HG02642 (cell line): ENCODE measurements around the gene AOPEP.

Source experiments
- ATAC-seq: cut with Tn5 transposase; IDR thresholded peaks from one replicate; pipeline ENCODE4 v1.9.1; 2021; ENCODE audit warnings: mild to moderate bottlenecking; ENCODE audit not compliant: unreplicated experiment, poor library complexity

Gene AOPEP

DNA sequence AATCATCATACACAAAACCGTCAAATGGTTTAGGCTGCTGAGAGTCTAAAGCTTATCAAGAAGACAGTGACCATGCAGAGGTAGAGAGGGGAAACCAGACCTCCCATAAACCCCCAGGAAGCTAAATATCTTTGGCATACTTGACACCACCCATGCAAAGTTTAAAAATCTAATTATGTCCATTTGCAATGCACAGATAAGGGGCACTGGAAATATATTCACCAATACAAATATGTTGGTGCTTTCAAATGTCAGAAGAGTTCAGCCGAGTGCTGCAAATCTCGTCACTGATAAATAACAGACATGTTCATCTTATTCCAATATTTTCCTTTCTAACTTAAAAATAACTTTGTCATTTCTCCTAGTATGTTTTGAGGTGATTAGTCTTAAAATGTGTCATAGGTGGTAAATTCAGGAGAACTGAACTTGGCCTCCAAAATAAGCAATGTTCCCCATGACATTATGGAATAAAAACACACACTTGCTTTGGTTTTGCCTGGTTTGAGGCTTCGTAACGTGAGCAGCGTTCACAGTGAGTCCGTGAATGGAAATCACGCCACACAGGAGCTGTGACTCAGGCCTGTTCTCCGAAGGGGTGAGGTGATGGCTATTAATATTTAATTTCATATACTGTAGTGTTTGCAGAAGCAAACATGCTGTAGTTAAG, 182.2 kb downstream of the AOPEP start:
- ATAC-seq, result no peak

DNA sequence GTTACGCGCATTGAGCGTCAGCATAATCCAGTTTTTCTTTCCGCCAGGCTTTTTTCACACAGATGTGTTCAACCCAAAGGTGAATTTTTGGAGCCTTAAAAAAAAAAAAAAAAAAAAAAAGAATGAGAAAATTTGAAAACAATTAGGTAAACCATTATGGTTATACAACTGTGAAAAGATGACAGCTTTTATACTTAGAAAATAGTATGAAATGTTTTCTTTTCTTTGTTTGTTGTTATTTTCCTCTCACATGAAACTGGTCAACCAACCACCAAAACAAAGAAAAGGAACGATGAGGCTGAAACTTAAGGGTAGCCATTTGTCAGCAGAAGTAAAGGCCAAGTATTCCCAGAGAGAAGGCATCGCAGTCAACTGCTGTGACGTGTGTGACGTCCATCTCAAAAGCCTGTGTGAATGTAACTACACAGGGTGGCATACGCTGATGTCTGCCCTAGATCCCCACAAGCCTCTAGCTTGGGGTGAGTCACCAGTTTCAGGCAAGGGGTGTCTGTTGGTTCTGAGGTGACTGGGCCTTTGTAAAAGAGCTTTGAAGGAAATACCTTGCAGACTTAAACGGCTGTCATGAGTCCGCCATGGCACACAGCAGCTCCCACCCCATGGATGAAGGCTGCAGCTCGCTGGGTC, 182.9 kb downstream of the AOPEP start:
- no peak for ATAC-seq

DNA sequence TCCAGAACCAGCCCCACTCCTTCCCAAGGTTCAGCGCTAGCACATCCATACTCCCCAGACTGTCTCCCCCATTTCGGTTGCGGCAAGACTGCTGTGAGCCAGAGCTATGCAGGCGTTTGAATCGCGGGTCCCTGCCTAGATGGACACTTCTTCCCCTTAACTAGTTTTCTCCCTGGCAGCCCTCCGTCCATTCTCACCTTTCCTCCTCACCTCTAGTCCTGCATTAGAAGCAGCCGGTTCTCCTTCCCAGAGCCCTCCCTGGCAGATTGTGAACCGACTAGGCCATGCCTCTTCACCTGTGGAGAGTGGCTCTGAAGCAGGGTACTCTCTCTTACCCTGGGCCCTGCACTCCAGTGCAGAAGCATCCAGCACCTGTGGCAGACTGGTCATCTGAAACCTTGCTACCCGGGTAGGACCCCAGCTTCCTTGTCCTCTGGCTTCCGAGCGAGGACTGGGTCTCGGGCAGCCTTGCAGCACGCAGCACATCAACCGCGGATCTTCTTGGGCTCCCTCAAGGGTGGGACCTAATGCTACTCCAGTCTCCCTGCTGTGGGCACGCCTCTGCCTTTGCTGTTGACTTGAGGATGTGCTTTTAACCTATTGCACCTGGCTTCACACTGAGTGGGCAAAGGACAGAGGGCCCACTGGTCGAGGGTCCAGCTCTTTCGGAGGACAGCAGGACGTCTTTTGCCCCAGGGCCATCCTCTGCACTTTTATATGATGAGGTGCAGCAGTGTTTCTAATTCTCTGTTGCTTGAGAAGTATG, 183.6 kb downstream of the AOPEP start:
- ATAC-seq, result no peak

DNA sequence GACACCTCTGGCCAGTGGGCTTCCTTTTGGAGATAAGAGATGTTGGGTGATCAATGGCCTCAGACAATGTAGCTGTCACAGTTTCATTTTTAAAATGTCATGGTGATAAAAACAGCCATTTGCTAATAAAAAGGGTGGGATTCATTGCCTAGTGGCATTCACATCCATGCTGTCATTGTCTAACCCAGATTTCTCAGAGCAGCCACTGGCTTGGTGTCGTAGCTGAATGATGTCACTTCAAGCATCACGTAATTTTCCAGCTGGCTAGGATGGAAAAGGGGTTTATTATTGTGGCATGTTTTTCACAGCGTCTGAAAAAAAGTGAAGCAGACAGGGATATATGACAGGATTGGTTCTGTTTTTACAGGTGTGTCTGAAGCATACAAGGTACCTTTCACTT, 184.7 kb downstream of the AOPEP start:
- ATAC-seq, result no peak

DNA sequence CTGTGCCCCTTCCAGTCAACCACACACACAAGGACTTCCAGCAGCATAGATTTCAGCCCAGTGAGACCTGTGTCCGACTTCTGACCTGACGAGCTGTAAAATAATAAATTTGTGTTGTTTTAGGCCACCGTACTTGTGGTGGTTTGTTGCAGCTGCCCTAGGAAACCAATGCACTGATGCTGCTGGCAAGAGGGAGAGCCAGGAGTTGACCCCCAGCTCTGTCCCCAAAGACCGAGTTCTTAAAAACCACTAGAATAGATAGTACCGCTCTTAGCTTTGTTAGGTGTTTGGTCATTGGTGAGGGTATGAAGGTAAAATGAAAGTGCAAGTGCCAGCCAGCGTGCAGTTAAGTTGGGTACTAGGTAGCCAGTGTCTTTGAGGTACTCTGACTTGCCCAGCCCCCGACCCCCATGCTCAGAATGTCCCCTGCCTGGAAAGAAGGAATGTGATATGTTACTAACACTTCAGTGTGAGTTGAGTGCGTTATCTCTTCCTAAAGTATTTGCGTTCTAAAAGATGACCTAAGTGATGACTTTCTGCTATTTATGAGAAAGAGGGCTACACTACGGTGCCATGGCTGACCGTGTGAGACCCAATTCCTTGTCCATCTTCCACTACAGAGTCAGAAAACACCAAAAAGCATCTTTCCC, 185.6 kb downstream of the AOPEP start:
- ATAC-seq, result no peak

DNA sequence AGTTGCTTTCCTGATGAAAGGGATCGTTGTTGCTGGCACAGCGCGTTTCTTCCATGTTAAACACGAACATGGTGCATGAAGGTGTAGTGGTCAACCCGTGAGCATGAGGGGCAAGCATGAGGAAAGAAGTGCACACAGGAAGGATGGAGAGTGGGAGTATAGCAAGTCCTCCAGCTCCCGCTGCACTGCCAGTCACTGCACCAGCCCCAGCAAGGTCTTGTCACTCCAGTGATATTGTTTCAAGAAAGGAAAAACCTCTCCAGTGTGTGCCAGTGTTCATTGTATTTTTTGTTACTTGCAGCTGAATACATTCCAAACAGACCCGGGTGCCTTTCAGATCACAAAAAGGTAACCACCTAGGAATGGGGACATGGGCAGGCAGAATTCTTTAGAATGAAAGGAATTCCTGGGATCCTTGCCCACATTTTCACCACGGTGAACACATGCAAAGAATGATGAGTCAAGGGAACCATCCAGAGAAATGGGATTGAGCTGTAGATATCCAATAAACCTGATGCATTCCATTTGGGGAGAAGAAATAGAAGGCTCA, 186.3 kb downstream of the AOPEP start:
- ATAC-seq, result no peak

DNA sequence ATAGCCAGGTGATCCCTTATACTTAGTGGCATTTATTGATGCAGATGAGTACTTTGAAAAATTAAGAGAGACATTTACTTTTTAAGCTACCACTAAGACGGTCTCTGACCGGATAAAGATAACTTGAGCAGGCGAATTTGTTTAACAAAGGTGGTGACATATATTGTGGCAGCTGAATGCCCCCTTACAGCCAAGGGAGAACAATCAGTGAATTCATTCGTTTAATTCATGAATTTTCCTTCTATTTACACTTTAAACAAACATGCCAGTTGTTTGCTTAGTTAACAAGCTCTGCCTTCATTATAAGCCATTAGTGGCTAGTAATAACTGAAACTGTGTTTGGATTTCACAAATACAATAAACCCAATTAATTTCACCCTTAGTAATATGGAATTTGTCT, 187.1 kb downstream of the AOPEP start:
- ATAC-seq, result no peak

DNA sequence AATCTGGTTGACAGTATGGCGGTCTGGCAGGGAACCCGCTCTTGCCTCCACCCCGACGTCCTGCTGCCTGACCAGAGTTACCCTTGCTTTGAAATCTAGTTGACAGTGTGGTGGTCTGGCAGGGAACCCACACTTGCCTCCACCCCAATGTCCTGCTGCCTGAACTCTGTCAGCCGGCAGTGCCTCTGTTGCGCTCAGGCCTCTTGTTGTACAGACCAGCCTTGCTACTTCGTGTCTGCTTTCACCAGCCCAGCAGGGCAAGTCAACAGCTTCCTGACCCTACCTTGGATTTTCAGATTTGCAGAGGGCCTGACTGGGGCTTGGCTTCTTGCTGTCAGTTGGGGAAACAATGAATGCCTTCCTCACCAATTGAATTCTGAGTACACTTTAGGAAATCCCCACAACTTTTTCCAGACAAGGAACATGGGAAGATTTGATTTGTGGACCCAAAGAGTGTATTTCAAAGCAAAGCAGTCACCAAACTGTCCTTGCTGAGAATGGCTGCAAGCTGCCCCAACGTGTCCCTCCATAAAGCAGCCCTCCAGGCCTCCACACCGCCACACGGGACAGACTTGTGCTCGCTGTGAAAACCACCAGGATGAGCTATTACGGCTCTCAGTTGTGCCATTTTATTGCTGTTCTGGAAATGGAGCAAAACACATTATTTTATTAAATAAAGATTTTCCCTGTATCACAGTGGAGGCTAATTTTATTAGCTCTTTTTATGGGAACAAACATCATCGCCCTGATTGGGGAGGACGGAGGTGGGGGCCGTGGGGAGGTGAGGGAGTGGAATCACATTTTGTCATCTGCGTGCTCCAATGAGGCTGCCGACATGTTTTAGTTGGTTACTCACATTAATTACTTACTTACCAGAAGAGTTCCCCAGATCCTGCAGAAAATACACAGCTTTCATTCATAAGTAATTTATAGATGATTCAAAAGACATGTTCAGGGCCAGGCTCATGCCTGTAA, 189.3 kb downstream of the AOPEP start:
- ATAC-seq, result no peak

DNA sequence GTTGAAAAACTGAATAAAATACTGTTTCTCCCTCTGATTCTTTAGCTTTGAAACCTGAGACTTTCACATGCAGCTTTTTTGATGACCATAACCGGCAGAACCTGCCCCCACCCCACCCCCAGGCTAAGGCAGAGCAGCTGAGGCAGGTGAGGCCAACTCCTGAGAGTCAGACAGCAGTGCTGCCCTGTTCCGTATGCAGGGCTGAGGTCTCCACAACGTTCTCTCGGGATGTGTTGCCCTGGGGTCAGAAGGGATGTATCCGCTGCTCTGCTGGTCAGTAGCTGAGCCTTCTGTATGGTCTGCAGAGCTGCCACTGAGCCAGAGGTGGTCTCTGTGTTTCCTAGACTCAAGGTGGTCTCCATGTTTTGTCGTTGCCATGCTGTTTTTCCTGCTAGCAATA, 190.5 kb downstream of the AOPEP start:
- no peak for ATAC-seq

DNA sequence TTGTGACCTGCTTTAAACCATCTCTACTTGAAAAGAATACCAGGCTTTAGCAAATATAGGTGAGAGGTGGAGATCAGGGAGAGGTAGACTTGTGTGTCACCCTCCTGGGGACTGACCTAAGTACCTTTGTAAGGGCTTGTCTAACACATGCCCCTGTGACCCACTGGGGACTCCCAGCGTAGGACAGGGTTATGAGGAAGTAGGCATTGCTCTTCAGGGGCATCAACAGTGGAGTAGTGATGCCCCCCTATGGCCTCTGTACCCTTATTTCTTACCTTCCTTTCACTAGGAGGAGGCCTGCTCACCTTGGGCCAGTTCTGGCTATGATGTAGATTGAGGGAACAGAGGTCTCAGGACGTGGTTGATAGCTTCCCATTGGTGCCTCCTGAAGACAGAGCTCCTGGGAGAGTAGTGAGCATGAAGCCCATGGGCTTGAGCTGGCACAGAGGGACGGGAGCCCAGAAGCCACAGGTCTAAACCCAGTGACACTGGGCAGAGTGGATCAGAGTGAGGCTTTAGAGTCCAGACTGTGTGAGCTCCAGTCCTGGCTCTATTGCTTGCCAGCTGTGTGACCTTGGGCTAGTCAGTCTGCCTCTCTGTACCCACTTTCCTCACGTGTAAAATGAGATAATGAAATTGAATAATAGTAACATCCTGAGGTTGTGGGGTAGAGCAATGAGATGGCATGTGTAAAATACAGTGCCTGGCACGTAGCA, 191.7 kb downstream of the AOPEP start:
- no peak for ATAC-seq

DNA sequence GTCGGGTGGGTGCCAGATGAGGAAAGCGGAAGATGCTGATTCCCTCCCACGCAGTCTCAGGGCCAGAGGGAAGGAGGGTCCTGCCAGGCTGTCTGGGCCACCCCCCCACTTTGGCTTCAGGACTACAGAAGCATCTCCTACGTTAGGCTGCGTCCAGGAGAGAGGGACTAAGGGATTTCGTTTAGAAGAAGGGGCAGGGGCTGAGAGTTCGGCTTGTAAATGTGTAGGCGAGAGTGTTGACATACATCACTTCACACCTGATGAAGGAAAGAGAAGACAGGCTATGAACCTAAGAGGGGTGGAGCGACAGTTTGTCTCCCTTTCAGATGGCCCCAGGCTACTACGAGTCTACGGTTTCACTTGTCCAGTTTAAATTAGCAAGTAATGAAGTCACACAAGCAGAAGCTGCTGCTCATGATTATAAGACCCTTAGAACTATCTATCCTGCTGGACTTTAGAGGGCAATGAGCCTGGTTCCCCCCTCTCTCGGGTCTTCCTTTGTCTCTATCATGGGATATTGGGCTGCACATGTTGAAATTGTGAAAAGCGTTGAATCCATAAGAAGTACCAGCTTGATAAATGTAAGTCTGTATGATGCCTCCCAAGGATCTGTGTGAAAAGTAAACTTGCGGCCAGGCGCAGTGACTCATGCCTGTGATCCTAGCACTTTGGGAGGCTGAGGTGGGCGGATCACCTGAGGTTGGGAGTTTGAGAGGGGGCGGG, 193.0 kb downstream of the AOPEP start:
- ATAC-seq, result no peak

DNA sequence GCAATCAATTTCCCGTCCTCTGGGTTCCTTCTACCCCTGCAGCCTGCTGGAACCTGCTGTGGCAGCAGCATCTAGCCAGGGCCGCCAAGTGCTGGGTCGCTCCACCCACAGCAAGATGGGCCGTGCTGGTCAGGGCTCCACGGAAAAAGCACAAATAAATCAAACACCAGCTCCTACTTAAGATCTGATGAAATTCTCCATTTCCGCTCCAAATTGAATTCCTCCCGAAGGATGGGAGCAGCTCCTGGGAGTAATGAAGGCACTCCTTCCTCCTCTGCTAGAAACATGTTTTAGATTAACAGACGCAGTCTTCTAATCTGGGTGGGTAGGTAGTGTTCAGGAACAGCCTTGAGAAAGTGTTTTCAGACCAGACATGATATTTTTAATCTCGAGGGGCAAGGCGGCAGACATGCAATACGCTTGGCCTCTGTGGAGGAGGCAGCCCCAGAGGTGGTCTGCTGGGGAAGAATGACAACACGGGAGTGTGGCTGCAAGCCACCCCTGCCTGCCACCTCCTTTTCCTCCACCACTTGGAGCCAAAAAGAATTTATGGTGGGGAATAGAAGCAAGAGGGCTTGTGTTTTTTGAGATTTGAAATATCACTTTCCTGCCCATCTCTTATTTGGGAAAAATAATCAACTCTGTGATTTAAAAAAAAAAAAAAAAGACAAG, 194.1 kb downstream of the AOPEP start:
- no peak for ATAC-seq

DNA sequence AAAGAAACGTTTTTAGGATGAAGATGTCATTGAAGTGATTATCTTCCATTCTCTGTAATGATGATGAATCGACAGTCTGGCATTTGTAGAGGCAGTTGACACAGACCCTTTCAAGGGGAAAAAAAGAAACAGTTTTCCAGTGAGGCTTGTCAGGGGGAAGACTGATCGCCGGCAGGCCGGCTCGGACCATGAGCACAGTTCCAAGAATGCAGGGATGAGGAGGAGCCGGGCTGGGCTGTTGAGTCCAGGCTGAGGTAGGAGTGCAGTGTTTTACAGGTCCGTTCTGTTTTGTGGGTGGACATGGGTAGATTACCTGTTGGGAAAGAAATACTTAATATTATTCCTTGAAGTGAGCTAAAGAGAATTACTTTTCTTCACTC, 194.6 kb downstream of the AOPEP start:
- no peak for ATAC-seq

DNA sequence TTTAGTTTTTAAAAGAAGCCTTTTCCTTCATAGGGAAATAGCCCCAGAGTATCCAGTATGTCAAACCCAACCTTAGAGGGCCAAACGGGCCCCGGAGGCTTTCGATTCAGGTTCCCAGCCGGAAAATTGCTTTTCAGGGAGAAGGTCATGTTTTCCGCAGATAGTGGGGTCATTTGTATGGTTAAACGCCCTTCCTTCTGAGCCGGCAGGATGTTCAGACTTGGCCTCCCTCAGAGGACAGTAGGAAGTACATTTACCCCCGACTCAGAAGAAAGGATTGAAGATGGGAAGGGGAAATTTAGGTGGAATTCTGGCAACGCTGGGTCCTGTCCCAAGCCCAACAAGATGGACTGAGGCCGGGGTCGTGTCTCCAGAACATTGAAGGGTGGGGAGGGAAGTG, 195.2 kb downstream of the AOPEP start:
- no peak for ATAC-seq

DNA sequence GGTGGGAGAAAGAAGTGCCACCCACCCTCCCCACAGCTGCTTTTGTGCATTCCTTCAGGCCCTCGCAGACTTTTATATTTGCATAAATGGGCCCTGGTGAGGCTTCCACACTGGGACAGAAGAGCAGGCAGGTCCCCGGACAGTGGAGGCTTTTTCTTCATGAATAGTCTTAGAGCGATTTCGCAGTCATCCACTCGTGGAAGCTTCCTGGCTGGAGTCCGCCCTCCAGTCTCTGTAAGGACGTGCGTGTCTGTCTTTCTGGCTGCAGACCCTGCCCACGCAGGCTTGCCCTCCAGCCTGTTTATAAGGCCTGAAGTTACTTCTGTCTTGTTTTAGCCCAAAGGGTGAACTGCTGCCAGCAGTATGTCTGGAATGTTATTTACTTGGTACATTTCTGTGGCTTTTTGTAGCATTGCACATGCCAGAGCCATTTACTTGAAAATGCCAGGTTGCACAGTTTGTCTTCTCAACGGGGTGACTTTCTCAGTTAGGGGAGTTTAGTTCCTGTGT, 195.7 kb downstream of the AOPEP start:
- no peak for ATAC-seq

DNA sequence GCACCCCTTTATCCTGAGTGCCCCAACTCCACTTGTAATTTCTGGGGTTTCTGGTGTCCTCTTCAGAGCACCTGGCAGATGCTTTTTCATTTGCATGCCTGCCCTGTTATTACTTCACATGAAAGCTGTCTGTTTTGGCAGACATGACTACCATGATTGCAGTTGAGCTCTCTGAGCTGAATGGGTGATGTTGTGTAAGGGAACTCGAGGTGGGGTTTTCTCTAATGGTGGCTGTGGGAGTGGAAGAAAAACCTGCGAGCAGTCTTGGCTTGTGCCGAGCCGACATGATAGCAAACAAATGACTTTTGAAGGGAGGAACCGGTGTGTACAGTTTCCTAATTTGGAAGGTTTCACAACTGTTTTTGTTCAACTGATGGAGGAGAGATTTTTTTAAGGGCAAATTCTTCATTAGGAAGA, 196.2 kb downstream of the AOPEP start:
- no peak for ATAC-seq

DNA sequence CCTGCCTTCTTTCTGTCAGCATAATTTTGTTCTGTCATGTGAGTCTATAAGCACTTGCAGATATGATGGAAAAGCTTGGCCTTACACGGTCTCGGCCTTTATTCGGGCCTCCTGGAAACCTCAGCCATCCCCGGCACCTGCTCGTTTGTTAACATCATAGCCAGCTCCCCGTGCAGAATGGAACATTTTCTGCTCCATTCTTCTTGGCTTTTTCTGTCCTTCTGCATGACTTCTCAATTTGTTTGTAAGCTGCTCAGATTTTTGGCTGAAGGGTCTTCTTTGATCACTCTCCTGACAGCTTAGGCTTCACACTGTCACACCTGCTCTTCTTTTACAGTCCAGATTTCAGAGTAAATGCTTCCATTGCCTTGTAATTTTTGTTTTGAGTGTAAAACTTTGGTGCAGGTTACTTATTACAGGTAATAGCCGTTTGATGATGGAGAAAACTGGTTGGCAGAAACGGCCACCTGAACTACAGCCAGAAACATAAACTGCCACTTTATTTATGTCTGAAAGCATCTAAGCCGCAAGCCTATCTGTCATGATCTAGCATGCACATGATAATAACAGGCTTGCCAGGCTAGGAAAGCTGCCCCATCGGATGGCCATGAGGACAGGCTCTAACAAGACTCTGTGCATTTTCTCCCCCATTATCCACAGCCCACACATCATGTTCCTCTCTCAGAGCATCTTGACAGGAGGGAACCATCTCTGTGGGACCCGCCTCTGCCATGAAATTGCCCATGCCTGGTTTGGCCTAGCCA, 197.0 kb downstream of the AOPEP start:
- ATAC-seq, result no peak
